Left renal pelvis (tissue), 4 donors: ENCODE measurements around the gene THSD7A. TPM values are rescaled to one million over a fixed set of nuclear protein-coding genes. Genes with fewer than 3 reads are reported as not detected.

Experiments used
- DNase-seq, 4 donors: peaks; one replicate each; pipeline ENCODE4 v3.0.0-alpha.2; 2013; ENCODE audit warnings: low read depth in 4 of 4, low spot score in 3 of 4
- polyA plus RNA-seq, 4 donors: library from polyadenylated mRNA; unstranded; fragments of 120-200 nt; gene quantifications; one replicate each; pipeline ENCODE4 v1.2.1, GENCODE V29; 2013; ENCODE audit not compliant: insufficient read length in 4 of 4

The THSD7A gene
- polyA plus RNA-seq = 10 to 100 TPM; 39.1 to 87.2 (median 72.8) TPM

GRCh38 chr7:11831736-11832495 lies at the start of gene THSD7A:
Gene THSD7A, minus strand, starts transcription at chr7:11832198. Its CDS starts 252 bp downstream, at chr7:11831946.
- DNase-seq = peak in 3 of 4 donors; percentile 37 to 52 (median 44)

- no peak for DNase-seq
Observed at GRCh38 chr7:11881680-11882079, 49.7 kb upstream of the THSD7A start.

GRCh38 chr7:11875635-11876034 lies 43.6 kb upstream of the THSD7A start:
- no peak for DNase-seq

GRCh38 chr7:11865671-11866070 lies 33.7 kb upstream of the THSD7A start:
- no peak for DNase-seq

- no peak for DNase-seq
Observed at GRCh38 chr7:11858622-11859302, 26.8 kb upstream of the THSD7A start.

- no peak for DNase-seq
Observed at GRCh38 chr7:11858026-11858425, 26.0 kb upstream of the THSD7A start.

GRCh38 chr7:11848251-11848650 lies 16.3 kb upstream of the THSD7A start:
- no peak for DNase-seq

- no peak for DNase-seq
Observed at GRCh38 chr7:11847336-11847735, 15.3 kb upstream of the THSD7A start.

GRCh38 chr7:11846361-11846955 lies 14.5 kb upstream of the THSD7A start:
- no peak for DNase-seq

- DNase-seq = no peak
Observed at GRCh38 chr7:11843113-11843765, 11.2 kb upstream of the THSD7A start.

GRCh38 chr7:11841657-11842056 lies 9.7 kb upstream of the THSD7A start:
- no peak for DNase-seq

- DNase-seq = no peak
Observed at GRCh38 chr7:11835260-11835659, 3.3 kb upstream of the THSD7A start.

- no peak for DNase-seq
Observed at GRCh38 chr7:11833431-11833830, 1.4 kb upstream of the THSD7A start.

- peak in 3 of 4 donors; percentile 31 to 65 (median 45) for DNase-seq
Observed at GRCh38 chr7:11831156-11831735, 752 bp downstream of the THSD7A start.

GRCh38 chr7:11830582-11831155 lies 1.3 kb downstream of the THSD7A start:
- DNase-seq = peak in 1 of 4 donors; percentile 21

- DNase-seq = no peak
Observed at GRCh38 chr7:11829954-11830353, 2.0 kb downstream of the THSD7A start.

- DNase-seq = no peak
Observed at GRCh38 chr7:11819947-11820346, 12.1 kb downstream of the THSD7A start.

- no peak for DNase-seq
Observed at GRCh38 chr7:11819271-11819670, 12.7 kb downstream of the THSD7A start.

- DNase-seq = no peak
Observed at GRCh38 chr7:11818281-11818680, 13.7 kb downstream of the THSD7A start.

GRCh38 chr7:11817111-11817740 lies 14.8 kb downstream of the THSD7A start:
- no peak for DNase-seq
